ENCODE measurements around the gene A2M.

Gene A2M

DNA sequence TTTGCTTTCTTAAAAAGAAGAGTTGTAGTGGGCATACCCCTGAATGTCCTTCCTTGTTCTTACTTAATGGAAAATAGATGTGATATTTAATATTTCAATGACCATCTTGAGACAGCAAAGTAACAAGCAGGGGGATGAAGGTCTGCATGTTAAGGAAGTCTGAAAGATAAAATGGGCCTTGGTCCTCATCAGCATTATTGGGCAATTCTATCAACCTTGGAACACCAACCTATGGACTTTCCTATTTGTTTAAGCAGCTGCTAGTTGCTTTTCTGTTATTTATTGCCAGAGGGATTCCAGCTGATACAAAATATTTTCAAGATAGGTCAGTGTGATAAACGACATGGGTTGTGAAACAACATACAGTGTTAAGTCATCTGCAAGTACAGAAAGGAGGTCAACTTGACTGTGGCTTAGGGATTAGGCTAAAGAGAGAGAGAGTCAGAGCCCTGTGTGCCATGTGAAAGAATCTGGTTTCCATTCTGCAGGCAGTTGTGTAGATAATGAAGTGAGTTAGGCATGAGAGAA is 16.4 kb upstream of the A2M start (continued):
- TF ChIP-seq, protein P1, sequence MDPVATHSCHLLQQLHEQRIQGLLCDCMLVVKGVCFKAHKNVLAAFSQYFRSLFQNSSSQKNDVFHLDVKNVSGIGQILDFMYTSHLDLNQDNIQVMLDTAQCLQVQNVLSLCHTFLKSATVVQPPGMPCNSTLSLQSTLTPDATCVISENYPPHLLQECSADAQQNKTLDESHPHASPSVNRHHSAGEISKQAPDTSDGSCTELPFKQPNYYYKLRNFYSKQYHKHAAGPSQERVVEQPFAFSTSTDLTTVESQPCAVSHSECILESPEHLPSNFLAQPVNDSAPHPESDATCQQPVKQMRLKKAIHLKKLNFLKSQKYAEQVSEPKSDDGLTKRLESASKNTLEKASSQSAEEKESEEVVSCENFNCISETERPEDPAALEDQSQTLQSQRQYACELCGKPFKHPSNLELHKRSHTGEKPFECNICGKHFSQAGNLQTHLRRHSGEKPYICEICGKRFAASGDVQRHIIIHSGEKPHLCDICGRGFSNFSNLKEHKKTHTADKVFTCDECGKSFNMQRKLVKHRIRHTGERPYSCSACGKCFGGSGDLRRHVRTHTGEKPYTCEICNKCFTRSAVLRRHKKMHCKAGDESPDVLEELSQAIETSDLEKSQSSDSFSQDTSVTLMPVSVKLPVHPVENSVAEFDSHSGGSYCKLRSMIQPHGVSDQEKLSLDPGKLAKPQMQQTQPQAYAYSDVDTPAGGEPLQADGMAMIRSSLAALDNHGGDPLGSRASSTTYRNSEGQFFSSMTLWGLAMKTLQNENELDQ (tag by site-specific recombination; IDR thresholded peaks at IDR 0.05; ENCODE audit: low read depth), result no peak
- TF ChIP-seq ZNF221 (tag by site-specific recombination; IDR thresholded peaks at IDR 0.05; ENCODE audit: borderline replicate concordance), result no peak
- no peak for TF ChIP-seq ZNF302 (tag by site-specific recombination; IDR thresholded peaks at IDR 0.05; ENCODE audit: low read depth)
- no peak for TF ChIP-seq ZNF394 (tag by site-specific recombination; IDR thresholded peaks at IDR 0.05; ENCODE audit: borderline replicate concordance)
- TF ChIP-seq SCRT2 (tag by site-specific recombination; IDR thresholded peaks at IDR 0.05), result no peak
- no peak for TF ChIP-seq ZFP37 (tag by site-specific recombination; IDR thresholded peaks at IDR 0.05)

DNA sequence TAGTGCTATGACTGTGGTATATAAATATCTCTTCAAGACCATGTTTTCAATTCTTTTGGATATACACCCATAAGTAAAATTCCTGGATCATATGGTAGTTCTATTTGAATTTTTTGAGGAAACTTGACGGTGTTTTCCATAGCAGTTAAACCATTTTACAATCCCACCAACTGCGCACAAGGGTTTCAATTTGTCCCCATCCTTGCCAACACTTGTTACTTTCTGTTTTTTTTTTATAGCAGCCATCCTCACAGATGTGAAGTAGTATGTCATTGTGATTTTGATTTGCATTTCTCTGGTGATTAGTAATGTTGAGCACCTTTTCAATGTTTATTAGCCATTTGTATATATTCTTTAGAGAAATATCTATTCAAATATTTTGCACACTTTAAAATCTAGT is 14.5 kb upstream of the A2M start:
- Histone ChIP-seq H3K4me3 (ENCODE audit: low read depth, low read length) (no peak overlapping the region), H3K36me3 (ENCODE audit: control insufficient read depth in 2 of 2, insufficient read depth in 1 of 2, low read length in 2 of 2) (no peaks in the 10 kb centered on the region), H3K27ac (ENCODE audit: extremely low read depth, low read depth, low read length) (no peak overlapping the region), H3K4me1 (ENCODE audit: control insufficient read depth, insufficient read depth, low read length) (no peaks in the 10 kb centered on the region), H3K9me3 (ENCODE audit: control insufficient read depth, insufficient read depth, low read depth, low read length) (no peaks in the 10 kb centered on the region)
- TF ChIP-seq IKZF3 (tag by site-specific recombination; IDR thresholded peaks at IDR 0.05) (no peak), ZNF610 (tag by site-specific recombination; IDR thresholded peaks at IDR 0.05; ENCODE audit: borderline replicate concordance) (no peak), ZNF138 (tag by site-specific recombination; IDR thresholded peaks at IDR 0.05; ENCODE audit: borderline replicate concordance) (no peak), ZFP41 (tag by site-specific recombination; IDR thresholded peaks at IDR 0.05; ENCODE audit: borderline replicate concordance) (no peak), ZBTB48 (tag by site-specific recombination; IDR thresholded peaks at IDR 0.05) (no peak), ZNF473 (tag by site-specific recombination; IDR thresholded peaks at IDR 0.05) (no peak), TRIM28 (IDR thresholded peaks at IDR 0.05; ENCODE audit: borderline replicate concordance, low read length) (no peak)
- TF ChIP-seq, protein P2, sequence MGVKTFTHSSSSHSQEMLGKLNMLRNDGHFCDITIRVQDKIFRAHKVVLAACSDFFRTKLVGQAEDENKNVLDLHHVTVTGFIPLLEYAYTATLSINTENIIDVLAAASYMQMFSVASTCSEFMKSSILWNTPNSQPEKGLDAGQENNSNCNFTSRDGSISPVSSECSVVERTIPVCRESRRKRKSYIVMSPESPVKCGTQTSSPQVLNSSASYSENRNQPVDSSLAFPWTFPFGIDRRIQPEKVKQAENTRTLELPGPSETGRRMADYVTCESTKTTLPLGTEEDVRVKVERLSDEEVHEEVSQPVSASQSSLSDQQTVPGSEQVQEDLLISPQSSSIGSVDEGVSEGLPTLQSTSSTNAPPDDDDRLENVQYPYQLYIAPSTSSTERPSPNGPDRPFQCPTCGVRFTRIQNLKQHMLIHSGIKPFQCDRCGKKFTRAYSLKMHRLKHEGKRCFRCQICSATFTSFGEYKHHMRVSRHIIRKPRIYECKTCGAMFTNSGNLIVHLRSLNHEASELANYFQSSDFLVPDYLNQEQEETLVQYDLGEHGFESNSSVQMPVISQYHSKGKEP (tag by site-specific recombination; IDR thresholded peaks at IDR 0.05), result no peak
- TF ChIP-seq, protein P3, sequence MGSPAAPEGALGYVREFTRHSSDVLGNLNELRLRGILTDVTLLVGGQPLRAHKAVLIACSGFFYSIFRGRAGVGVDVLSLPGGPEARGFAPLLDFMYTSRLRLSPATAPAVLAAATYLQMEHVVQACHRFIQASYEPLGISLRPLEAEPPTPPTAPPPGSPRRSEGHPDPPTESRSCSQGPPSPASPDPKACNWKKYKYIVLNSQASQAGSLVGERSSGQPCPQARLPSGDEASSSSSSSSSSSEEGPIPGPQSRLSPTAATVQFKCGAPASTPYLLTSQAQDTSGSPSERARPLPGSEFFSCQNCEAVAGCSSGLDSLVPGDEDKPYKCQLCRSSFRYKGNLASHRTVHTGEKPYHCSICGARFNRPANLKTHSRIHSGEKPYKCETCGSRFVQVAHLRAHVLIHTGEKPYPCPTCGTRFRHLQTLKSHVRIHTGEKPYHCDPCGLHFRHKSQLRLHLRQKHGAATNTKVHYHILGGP (tag by site-specific recombination; IDR thresholded peaks at IDR 0.05), result no peak
- TF ChIP-seq, protein P4, sequence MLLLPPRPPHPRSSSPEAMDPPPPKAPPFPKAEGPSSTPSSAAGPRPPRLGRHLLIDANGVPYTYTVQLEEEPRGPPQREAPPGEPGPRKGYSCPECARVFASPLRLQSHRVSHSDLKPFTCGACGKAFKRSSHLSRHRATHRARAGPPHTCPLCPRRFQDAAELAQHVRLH (tag by site-specific recombination; IDR thresholded peaks at IDR 0.05), result no peak
- TF ChIP-seq, protein P5, sequence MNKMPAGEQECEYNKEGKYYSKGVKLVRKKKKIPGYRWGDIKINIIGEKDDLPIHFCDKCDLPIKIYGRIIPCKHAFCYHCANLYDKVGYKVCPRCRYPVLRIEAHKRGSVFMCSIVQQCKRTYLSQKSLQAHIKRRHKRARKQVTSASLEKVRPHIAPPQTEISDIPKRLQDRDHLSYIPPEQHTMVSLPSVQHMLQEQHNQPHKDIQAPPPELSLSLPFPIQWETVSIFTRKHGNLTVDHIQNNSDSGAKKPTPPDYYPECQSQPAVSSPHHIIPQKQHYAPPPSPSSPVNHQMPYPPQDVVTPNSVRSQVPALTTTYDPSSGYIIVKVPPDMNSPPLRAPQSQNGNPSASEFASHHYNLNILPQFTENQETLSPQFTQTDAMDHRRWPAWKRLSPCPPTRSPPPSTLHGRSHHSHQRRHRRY (tag by site-specific recombination; IDR thresholded peaks at IDR 0.05), result no peak
- TF ChIP-seq, protein P1 (tag by site-specific recombination; IDR thresholded peaks at IDR 0.05; ENCODE audit: low read depth), result no peak
- ChIA-PET CTCF (no interaction called here), POLR2A (no interaction called here)

Measured in HEK293 (cell line).